HG02840 (cell line): ENCODE results near the gene HEBP1.

Source experiments
- ATAC-seq: cut with Tn5 transposase; IDR thresholded peaks from one replicate; pipeline ENCODE4 v1.9.1; 2021; ENCODE audit warnings: mild to moderate bottlenecking, moderate library complexity, moderate number of reproducible peaks; ENCODE audit not compliant: unreplicated experiment, low FRiP score

The HEBP1 gene

DNA sequence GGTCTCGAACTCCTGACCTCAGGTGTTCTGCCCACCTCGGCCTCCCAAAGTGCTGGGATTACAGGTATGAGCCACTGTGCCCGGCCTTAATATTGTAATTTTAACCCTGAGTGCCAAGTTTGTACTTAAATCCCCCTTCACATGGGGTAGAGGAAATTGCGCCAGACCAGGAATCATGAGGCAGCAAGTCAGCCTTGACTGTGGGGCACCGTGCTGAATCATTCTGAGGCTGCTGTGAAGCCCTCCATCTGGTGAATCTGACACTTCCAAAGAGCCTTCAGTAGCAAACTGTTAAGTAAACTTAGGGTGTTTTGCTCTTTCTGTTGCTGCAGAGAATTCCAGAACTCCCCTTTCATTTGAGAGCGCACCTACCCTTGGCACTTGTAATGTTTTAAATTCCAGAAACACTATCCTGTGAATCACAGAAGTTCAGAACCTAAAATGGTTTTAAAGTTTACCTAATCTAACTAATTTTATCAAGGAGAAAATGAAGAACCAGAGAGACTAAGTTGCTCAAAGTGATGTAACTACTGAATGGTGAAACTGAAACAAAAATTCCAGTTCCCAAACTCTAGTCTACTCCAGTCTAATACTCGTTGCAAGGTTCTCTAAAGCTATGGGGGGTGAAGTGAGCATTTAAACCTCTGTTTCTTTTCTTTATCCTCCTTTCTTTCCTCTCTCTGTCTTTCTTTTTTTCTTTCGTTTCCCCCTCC, 7.5 kb downstream of the HEBP1 start:
- no peak for ATAC-seq

DNA sequence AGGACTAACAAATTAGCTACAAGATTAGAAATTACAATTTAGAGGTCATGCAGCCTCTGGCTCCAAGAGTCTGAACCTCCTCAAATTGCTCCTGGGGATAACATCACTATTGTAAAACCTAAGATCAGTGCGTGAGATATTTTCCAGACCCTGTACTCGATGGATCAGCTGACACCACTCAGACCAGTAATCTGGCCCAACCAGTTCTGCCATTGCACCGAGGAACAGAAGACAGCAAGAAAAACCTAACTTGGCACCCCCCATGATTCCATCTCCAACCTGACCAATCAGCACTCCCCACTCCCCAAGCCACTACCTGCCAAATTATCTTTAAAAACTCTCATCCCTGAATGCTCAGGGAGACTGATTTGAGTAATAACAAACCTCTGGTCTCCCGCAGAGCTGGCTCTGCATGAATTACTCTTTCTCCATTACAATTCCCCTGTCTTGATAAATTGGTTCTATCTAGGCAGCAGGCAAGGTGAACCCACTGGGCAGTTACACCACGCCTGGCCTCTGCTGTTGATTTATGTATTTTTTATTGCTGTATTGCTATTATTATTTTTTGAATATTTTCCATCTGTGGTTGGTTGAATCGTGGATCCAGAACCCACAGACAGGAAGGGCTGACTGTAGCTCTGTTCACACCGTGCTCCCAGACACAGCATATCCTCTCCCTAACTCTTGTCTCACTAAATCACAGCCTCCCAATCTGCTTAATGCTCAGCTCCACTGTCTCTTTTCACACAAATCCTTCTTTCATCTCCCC, 9.2 kb downstream of the HEBP1 start:
- no peak for ATAC-seq

DNA sequence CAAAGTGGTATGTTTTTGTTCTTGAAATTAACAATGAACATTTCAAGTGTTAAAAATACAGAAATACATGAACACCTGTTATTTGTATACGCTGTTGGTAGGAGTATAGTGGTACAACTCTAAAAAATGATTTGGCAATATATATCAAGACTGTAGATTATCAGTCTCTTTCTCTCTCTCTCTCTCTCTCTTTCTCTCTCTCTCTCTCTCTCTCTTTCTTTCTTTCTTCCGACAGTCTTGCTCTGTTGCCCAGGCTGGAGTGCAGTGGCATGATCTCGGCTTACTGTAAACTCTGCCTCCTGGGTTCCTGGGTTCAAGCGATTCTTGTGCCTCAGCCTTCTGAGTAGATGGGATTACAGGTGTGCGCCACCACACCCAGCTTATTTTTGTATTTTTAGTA, 12.6 kb downstream of the HEBP1 start:
- no peak for ATAC-seq

DNA sequence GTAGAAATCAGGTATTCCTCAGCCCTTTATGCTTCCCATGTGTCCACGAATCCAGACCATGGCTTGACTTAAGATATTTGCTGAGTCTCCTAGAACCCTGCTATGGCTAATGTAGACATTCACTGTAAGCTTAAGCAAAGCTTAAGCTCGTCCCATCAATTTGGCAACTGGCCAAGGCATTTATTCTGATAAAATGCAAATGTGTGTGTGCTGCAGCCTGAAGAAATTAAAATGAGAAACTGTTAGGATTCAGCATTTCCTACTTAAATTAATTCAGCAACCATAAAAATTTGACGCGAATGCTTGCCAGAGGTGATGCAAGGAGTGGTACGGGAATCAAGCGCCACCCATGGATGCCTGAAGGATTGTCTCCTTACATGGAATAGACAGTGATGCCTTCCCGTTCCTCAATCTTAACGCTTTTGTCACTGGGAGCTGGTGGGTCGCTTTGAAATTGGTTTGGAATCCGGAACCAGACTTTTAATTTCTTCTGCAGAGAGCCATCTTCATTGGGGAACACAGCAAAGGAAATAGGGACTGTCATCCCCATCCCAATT, 13.2 kb downstream of the HEBP1 start:
- ATAC-seq: no peak

DNA sequence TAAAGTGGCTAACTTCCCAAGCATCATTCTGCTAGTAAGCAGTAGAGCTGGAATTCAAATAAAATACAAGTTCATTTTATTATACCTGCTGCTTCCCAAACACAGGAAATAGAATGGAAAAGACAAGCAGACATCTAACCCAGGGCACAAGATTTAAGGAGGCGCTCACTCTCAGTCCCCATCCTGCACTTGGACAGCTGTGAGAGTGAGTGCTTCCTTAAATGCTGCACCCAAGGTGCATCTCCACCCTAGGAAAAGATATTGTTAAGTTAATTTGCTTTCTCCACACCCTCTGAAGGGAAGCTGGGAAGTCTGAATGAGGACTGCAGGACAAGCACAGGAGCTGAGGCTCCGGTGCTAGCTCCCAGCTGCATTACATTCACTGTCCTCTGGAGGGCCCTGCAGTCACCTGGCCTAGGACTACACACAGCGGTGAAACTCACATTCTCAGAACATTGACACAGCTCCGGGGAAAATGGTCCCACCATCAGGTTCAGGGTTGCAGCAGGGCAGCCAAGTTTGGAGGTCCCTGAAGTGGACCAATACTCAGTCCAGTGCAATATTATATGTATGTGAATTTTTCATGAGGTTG, 14.2 kb downstream of the HEBP1 start:
- ATAC-seq: no peak

DNA sequence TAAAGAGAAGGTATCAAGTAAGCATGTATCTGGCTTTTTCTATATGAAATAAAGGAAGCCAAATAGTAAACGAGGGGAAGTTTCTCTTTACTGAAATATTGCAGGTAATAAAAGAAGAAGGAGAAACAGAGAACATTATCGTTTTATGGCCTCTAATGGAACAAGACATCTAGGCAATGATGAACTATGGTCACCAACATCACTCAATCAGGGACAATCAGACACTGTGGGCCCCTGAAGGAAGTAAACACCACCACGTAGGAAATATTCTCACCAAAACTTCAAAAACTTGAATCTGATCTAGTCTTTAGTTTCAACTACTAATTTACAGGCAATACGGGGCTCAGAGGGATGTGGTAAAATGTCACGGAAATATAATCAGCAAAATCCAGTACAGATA, 15.9 kb downstream of the HEBP1 start:
- ATAC-seq: no peak

DNA sequence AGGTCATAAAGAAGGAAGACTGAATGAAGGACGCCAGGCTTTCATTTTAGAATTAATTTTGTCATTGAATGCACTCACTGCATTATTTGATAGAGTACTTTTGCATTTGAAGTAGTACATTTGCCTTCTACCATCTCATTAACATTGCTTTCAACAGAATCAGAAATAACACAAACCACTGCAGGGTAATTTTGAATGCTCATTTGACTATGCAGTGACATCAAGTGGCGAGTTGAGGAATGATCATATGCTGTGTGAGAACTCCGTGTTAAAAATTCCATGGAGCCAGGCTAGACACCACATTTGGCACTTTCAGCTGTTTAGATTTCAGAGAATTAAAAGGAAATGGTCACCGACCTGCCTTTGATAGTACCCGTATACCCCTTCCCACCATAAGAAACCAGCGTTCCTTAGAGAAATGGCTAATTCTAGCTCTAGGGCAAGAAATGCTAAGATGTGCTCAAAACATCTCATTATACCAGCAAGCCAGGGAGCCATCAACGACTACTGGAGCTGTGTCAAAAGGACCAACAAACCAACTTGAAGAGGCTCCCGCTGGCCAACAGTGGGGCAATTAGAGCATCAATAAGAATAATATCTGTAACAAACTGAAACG, 16.5 kb downstream of the HEBP1 start:
- ATAC-seq: no peak

DNA sequence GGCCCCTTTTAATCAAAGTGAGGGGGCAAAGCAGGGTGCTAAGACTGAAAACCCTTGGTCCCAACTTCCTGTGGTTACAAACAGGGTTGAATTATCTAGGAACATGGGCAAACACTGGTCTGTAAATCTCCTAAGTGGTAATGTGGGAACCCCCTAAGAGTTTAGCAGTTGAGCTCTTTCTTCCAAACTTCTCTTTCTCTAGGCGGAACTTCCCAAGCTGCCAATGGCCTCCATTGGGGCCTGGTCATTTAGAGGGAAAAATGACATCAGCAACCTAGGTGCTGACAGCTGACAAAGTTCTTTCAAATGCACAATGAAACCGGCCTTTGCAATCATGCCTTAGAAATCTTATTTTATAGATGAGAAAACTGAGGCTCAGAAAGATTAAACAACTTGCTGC, 17.7 kb downstream of the HEBP1 start:
- no peak for ATAC-seq

DNA sequence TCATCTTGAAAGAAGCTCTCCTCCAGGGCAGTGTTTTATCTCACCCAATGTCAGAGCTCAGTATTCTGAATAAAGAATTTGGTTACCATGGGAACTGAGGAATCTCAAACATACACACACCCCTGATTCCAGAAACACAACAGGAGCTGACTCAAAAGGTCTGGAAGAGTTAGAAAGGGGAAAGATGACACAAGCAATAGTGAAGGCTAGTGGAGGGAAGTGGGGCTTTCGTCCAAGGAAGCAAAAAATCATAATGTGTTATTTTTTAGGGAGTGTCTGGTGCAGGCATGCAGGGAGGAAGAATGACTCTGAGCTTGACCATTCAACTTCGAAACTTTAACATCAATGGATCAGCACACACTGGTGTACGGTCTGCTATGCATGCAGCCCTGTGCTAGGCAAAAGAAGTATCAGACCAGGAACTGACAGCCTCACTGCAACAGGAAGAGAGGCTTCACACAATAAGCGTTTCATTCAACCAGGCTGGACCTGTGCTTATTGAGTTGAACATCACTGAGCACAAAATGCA, 20.3 kb downstream of the HEBP1 start:
- no peak for ATAC-seq

DNA sequence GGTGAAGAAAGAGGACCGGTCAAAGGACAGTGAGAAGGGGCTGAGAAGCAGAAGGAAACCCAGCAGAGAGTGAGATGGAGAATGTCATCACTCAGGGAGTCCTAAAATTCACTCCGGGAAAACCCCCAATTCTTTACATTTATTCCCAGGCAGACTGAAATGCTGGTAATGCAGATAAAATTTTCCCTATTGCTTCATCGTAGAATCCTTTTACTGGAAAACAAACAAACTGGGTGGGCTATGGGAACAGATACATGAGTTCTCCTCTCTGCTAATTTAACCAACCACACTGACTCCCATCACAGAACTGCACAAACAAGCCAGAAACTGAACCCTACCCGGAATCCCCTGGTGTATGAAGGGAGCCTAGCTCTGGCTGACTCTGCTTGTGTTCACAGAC, 20.9 kb downstream of the HEBP1 start:
- ATAC-seq: no peak

DNA sequence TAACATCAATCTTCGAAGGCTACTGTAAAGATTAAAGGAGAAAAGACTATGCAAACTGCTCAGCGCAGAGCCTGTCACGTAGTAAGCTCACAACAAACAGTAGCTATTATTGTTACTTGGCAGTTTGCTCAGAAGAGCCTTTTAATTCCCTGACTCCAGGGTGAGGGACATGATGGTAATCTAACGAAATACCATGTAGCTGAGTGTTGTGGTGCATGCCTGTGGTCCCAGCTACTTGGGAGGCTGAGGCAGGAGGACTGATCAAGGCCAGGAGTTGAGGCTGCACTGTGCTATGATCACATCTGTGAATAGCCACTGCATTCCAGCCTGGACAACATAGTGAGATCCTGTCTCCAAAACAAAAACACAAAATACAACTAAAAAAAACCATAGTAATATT, 22.8 kb downstream of the HEBP1 start:
- ATAC-seq: no peak

DNA sequence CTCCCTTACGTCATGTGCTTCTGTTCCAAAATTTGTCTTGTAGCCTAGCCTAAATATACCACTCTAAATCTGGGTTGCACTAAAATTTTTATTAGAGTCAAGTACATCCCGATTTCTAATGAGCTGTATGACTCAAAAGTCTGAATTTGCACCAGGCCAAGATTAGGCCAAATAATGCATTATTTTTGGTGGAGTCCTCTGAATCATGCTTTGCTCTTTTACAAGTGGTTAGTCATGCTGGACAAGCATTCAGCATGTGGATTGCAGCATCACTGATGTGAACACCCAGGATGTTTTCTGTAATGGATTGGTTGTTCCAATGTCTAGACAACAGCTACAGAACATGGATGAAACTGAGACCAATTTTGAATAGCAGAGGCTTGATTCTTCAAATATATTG, 23.7 kb downstream of the HEBP1 start:
- ATAC-seq: no peak

DNA sequence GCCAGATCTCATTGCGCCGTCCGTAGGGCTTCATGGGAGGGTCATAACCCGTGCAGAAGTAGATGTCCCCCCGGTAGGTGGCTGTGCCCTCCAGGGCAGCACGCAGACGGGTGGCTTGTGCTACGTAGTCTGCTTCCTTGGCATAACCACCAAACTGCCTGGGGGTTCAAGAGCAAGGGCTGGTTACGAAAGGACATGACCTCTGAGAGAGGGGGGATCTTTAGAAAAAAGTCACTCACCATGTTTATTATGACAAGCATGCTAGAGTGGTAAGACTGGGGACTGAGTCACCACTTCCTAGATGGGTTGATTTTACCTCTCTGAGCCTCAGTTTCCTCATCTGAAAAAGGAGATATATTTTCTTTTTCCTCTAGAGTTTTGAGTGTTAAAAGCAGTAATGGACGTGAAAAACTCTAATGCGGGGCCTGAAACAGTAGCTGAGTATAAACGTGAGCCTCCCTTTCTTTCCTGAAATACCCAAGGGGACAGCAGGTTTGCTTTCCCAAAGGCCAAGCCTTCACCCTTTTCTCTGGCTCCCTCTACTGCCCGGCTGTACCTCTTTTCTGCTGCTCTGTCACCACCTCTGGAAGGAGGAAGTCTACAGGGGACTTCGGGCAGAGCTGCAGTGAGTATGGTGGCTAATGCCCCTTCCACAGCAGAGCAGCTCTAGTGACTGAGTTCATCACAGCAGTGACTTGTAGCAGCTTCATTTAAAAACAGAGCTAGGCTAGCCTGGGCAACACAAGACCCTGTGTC, 24.6 kb downstream of the HEBP1 start:
- no peak for ATAC-seq

DNA sequence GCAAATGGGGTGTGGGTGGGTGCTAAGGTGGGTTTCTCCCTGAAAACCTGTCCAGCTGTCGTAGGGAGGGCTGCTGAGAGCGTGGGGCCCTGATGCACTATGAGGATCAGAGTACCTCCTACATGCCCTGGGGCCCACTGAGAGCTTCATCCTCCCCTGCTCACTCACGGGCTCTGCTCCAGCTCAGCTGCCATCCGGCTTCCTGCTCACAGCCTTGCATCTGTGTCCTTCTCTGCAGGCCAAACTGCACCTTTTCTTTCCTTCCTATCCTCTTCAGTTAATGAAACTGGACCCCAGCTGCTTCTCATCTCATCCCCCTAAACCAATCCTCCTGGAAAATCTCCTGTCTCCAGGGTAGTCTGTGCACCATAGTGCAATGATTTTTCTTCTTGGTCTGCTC, 25.9 kb downstream of the HEBP1 start:
- ATAC-seq: no peak

DNA sequence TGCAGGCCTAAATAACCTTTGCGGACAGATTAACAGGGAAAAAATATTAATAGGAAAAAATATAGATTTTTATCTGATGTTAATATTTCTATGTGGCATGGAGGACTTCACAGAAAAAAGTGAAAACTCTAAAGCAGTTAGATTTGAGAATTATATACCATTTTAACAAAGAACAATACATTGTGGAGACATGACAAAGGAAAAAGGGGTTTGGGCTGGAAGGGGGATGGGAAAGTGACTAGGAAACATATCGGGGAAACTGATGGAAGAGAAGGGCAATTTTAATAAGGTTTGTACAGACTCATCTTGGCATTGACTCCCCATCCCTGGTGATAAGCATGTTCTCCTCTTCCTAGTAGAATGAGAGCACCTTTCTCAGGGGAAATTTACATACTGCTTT, 27.0 kb downstream of the HEBP1 start:
- no peak for ATAC-seq

DNA sequence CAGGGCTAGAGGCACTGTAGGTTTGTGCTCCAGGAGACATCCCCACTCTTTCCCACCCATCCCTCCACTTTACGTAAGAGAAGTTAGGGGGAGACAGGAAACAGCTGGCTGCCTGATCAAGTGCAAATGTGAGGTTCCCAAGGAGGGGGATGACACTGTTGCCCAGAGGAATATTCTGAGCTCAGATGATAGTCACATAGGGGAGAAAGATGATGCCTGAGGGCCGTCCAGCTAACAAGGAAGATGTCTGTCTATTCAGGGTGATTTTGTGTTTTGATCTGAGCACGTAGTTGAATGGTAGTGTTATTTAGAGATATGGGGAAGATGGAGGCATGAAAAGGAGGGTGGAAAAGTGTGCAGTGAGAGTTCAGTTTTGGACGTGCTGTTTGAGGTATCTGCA, 34.2 kb downstream of the HEBP1 start:
- ATAC-seq: no peak

DNA sequence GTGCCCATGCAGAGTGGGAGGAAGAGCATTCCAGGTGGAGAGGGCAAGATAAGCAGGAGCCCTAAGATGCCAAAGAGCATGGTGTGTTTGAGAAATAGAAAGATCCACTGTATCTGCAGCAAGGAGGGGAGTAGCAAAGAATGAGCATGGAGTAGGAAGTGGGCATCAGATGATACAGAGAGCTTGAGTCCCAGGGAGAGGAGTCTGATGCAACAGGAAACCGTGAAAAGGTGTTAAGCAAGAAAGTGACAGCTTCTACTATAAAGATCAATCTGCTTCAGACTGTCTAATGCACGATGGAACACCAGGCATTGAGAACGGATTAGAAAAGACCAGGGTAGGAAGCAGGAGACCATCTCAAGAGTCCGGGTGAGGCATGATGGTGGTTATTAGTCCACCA, 35.8 kb downstream of the HEBP1 start:
- no peak for ATAC-seq

DNA sequence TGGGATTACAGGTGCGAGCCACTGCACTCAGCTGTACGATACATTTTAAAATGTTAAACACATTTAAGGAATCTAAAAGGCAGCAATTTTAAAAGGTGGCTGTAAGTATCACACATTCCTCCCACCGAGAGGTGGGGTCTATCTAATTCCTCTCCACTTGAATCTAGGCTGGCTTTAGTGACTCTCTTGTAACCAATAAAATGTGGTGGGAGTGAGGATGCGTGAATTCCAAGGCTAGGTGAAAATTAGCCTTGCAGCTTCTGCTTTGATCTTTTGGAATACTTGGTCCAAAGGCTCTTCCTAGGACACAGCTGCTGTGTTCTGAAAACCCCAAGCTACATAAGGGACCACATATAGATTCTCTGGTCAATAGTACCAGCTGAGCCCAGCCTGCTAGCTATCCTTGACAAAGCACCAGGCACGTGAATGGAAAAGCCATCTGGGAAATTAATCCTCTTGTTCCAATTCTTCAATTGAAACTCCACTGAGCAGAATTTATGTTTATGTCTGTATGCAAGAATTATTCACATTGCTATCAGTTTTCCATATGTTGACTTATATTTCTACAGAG, 39.3 kb downstream of the HEBP1 start:
- no peak for ATAC-seq

DNA sequence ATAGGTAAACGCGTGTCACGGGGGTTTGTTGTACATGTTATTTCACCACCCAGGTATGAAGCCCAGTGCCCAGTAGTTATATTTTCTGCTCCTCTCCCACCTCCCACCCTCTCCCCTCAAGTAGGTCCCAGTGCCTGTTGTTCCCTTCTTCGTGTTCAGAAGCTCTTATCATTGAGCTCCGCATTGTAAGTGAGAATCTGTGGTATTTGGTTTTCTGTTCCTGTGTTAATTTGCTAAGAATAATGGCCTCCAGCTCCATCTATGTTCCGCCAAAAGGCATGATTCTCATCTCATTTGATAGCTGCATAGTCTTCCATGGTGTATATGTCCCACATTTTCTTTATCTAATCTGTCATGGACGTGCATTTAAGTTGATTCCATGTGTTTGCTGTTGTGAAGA, 41.2 kb downstream of the HEBP1 start:
- ATAC-seq: no peak
